Neural cell (in vitro differentiated cells): Measurements from ENCODE around the gene COLEC11. TPM values are rescaled to one million over a fixed set of nuclear protein-coding genes. Genes with fewer than 3 reads are reported as not detected.

Source experiments
- H2AFZ ChIP-seq: fragments of 200-600, 300-800 bp; sonication (generic), shearing (Covaris generic); 2 replicates; pipeline ENCODE4 v1.6.0; 2014; ENCODE audit warnings: low read depth, mild to moderate bottlenecking, antibody characterized with exemption, low read length, moderate library complexity
- H3F3A ChIP-seq: fragments of 200-600 bp; shearing (Covaris generic); 2 replicates; pipeline ENCODE4 v1.6.1; 2016; ENCODE audit warnings: mild to moderate bottlenecking, moderate library complexity, mixed read lengths, antibody characterized with exemption, low read length; ENCODE audit not compliant: insufficient read depth, poor library complexity, severe bottlenecking
- H3K27ac ChIP-seq: fragments of 200-600, 300-800 bp; sonication (generic), shearing (Covaris generic); 2 replicates; pipeline ENCODE4 v1.5.1; 2014; ENCODE audit warnings: mild to moderate bottlenecking, low read length, moderate library complexity
- H3K27me3 ChIP-seq: fragments of 300-800, 200-600 bp; sonication (generic), shearing (Covaris generic); 2 replicates; pipeline ENCODE4 v1.6.0; 2014; ENCODE audit warnings: mild to moderate bottlenecking, low read depth, low read length, moderate library complexity; ENCODE audit not compliant: insufficient read depth
- H3K36me3 ChIP-seq: fragments of 300-800, 200-600 bp; sonication (generic), shearing (Covaris generic); 2 replicates; pipeline ENCODE4 v1.5.1; 2014; ENCODE audit warnings: mild to moderate bottlenecking, antibody characterized with exemption, low read length, moderate library complexity; ENCODE audit not compliant: insufficient read depth
- H3K4me2 ChIP-seq: fragments of 300-800, 200-600 bp; sonication (generic), shearing (Covaris generic); 2 replicates; pipeline ENCODE4 v1.6.0; 2014; ENCODE audit warnings: mild to moderate bottlenecking, low read length
- H3K4me3 ChIP-seq: fragments of 300-800, 200-600 bp; sonication (generic), shearing (Covaris generic); 2 replicates; pipeline ENCODE4 v1.5.1; 2014; ENCODE audit warnings: mild to moderate bottlenecking, low read length, moderate library complexity
- H3K79me2 ChIP-seq: fragments of 200-600 bp; shearing (Covaris generic); replicated peaks from 2 replicates; pipeline ENCODE4 v1.6.0; 2014; ENCODE audit warnings: mild to moderate bottlenecking, low read length, moderate library complexity; ENCODE audit not compliant: insufficient read depth
- H3K9ac ChIP-seq: fragments of 300-800, 200-600 bp; sonication (generic), shearing (Covaris generic); 2 replicates; pipeline ENCODE4 v1.6.1; 2016; ENCODE audit warnings: mild to moderate bottlenecking, low read length, mixed read lengths
- H3K9me2 ChIP-seq: fragments of 200-600 bp; shearing (Covaris generic); 2 replicates; pipeline ENCODE4 v1.6.1; 2016; ENCODE audit warnings: mild to moderate bottlenecking, low read length, mixed read lengths; ENCODE audit not compliant: insufficient read depth
- H3K9me3 ChIP-seq: fragments of 200-600, 300-800 bp; sonication (generic), shearing (Covaris generic); 2 replicates; pipeline ENCODE4 v1.6.1; 2016; ENCODE audit warnings: mild to moderate bottlenecking, mixed run types, low read length, moderate library complexity, mixed read lengths
- H4K20me1 ChIP-seq: fragments of 200-600 bp; shearing (Covaris generic); 2 replicates; pipeline ENCODE4 v1.6.1; 2016; ENCODE audit warnings: mild to moderate bottlenecking, mixed run types; ENCODE audit not compliant: insufficient read depth
- CTCF ChIP-seq: fragments of 450-650 bp; IDR thresholded peaks from 2 replicates; pipeline ENCODE4 v1.5.1; 2014; ENCODE audit warnings: antibody characterized with exemption, mild to moderate bottlenecking, moderate library complexity; ENCODE audit not compliant: poor library complexity, severe bottlenecking
- EP300 ChIP-seq: fragments of 450-650 bp; conservative IDR thresholded peaks from 2 replicates; pipeline ENCODE4 v1.6.1; 2014; ENCODE audit warnings: antibody characterized with exemption, mild to moderate bottlenecking, moderate library complexity; ENCODE audit not compliant: poor library complexity, severe bottlenecking
- EZH2 ChIP-seq: fragments of 200-600, 300-800 bp; shearing (Covaris generic), sonication (generic); IDR thresholded peaks from 2 replicates; pipeline ENCODE4 v1.6.1; 2014; ENCODE audit warnings: antibody characterized with exemption, low read length, borderline replicate concordance, mild to moderate bottlenecking; ENCODE audit not compliant: insufficient read depth, poor library complexity, severe bottlenecking
- MXI1 ChIP-seq: fragments of 450-650 bp; conservative IDR thresholded peaks from 2 replicates; pipeline ENCODE4 v1.6.1; 2014; ENCODE audit warnings: antibody characterized with exemption, mild to moderate bottlenecking; ENCODE audit not compliant: poor library complexity, severe bottlenecking
- POLR2AphosphoS5 ChIP-seq: IDR thresholded peaks from 2 replicates; pipeline ENCODE4 v1.6.1; 2012
- RAD21 ChIP-seq: fragments of 450-650 bp; conservative IDR thresholded peaks from 2 replicates; pipeline ENCODE4 v1.6.1; 2014; ENCODE audit warnings: antibody characterized with exemption, mild to moderate bottlenecking, moderate library complexity
- SMC3 ChIP-seq: fragments of 450-650 bp; conservative IDR thresholded peaks from 2 replicates; pipeline ENCODE4 v1.6.1; 2014; ENCODE audit warnings: antibody characterized with exemption, mild to moderate bottlenecking, moderate library complexity; ENCODE audit not compliant: poor library complexity
- TAF1 ChIP-seq: IDR thresholded peaks from 2 replicates; pipeline ENCODE4 v1.6.1; 2012; ENCODE audit warnings: low read depth
- polyA plus RNA-seq: library from polyadenylated mRNA; depleted of rRNA; stranded (reverse); fragments of >200 nt; gene quantifications from 2 replicates; pipeline ENCODE4 v1.2.3, GENCODE V29; 2014
- TF ChIP-seq, protein P1 (sequence below): IDR thresholded peaks from 2 replicates; pipeline ENCODE4 v1.6.1; 2012; ENCODE audit warnings: borderline replicate concordance

COLEC11 gene
- polyA plus RNA-seq, 1 donor from 2014 or later, result 4.0 TPM

DNA sequence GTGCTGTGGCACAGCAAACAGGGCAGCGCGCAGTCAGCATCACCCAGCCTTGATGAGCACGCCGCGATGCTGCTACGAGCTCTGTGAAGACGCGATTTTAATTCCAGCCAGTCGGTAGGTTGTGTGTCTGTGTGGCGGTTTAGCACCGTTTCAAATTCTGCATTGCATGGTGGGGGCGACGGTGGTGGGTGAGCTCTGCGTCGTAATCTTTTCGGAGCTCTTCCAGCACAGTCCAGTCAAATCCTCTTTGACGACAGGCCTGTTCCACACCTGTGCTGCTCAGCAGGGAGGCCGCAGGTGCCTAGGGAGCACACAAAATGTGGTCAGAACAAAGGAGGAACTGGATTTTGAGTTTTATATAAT is 71.7 kb downstream of the COLEC11 start:
- no peak for TF ChIP-seq RAD21
- no peak for TF ChIP-seq CTCF
- TF ChIP-seq SMC3, result no peak
- TF ChIP-seq, protein P1, sequence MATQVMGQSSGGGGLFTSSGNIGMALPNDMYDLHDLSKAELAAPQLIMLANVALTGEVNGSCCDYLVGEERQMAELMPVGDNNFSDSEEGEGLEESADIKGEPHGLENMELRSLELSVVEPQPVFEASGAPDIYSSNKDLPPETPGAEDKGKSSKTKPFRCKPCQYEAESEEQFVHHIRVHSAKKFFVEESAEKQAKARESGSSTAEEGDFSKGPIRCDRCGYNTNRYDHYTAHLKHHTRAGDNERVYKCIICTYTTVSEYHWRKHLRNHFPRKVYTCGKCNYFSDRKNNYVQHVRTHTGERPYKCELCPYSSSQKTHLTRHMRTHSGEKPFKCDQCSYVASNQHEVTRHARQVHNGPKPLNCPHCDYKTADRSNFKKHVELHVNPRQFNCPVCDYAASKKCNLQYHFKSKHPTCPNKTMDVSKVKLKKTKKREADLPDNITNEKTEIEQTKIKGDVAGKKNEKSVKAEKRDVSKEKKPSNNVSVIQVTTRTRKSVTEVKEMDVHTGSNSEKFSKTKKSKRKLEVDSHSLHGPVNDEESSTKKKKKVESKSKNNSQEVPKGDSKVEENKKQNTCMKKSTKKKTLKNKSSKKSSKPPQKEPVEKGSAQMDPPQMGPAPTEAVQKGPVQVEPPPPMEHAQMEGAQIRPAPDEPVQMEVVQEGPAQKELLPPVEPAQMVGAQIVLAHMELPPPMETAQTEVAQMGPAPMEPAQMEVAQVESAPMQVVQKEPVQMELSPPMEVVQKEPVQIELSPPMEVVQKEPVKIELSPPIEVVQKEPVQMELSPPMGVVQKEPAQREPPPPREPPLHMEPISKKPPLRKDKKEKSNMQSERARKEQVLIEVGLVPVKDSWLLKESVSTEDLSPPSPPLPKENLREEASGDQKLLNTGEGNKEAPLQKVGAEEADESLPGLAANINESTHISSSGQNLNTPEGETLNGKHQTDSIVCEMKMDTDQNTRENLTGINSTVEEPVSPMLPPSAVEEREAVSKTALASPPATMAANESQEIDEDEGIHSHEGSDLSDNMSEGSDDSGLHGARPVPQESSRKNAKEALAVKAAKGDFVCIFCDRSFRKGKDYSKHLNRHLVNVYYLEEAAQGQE, result no peak
- no peak overlapping the region for H3K9ac ChIP-seq
- H3K27me3 ChIP-seq, result no peaks in the 10 kb centered on the region
- H3K4me2 ChIP-seq, result no peak overlapping the region
- H3K9me3 ChIP-seq, result no peaks in the 10 kb centered on the region
- H2AFZ ChIP-seq, result no peak overlapping the region
- no peaks in the 10 kb centered on the region for H3K79me2 ChIP-seq
- H3K9me2 ChIP-seq, result no peaks in the 10 kb centered on the region
- no peaks in the 10 kb centered on the region for H3K36me3 ChIP-seq
- H3K27ac ChIP-seq, result no peak overlapping the region
- no peak overlapping the region for H3K4me3 ChIP-seq
- H4K20me1 ChIP-seq, result no peaks in the 10 kb centered on the region
- no peaks in the 10 kb centered on the region for H3F3A ChIP-seq

DNA sequence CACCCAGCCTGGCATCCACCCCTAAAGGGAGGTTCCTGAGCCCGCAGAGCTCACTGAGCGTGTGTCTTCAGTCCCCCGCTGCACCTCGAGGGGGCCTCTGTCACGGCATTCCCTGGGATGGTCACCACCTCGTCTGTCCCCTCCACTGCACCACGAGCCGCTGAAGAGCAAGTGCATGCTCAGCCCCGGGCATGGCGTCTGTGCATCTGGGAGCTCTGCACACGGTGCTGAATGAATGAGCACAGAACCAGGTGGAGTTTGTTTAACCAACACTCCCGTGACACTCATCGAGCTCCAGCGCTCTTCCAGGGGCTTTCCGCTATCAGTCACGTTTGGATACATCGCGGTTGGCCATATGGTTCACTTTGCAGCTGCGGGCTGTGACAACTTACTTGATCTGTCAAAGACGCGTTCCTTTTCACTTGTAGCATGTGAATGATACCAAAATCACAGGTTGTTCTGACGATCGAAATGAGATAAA is 72.3 kb downstream of the COLEC11 start:
- no peaks in the 10 kb centered on the region for H3F3A ChIP-seq
- H3K9ac ChIP-seq, result no peak overlapping the region
- no peak overlapping the region for H3K27ac ChIP-seq
- TF ChIP-seq POLR2AphosphoS5 (peak; percentile 23), CTCF (no peak), MXI1 (no peak)
- no peaks in the 10 kb centered on the region for H3K9me3 ChIP-seq
- H3K27me3 ChIP-seq, result no peaks in the 10 kb centered on the region
- H3K36me3 ChIP-seq, result no peaks in the 10 kb centered on the region
- H3K9me2 ChIP-seq, result no peaks in the 10 kb centered on the region
- H3K4me2 ChIP-seq, result no peak overlapping the region
- H3K4me3 ChIP-seq, result no peak overlapping the region
- H2AFZ ChIP-seq, result no peak overlapping the region
- no peaks in the 10 kb centered on the region for H4K20me1 ChIP-seq
- H3K79me2 ChIP-seq, result no peaks in the 10 kb centered on the region

GRCh38 chr2:3669656-3670055 is 74.7 kb downstream of the COLEC11 start:
- Histone ChIP-seq H3K27me3 (no peaks in the 10 kb centered on the region), H3F3A (no peaks in the 10 kb centered on the region), H3K9ac (no peak overlapping the region), H3K4me2 (no peak overlapping the region), H2AFZ (no peak overlapping the region), H3K79me2 (no peaks in the 10 kb centered on the region), H3K9me2 (no peaks in the 10 kb centered on the region), H4K20me1 (no peaks in the 10 kb centered on the region), H3K4me3 (no peak overlapping the region), H3K36me3 (no peaks in the 10 kb centered on the region), H3K9me3 (no peaks in the 10 kb centered on the region), H3K27ac (no peak overlapping the region)
- no peak for TF ChIP-seq SMC3
- TF ChIP-seq, protein P1, result no peak
- TF ChIP-seq TAF1, result no peak
- no peak for TF ChIP-seq POLR2AphosphoS5
- no peak for TF ChIP-seq RAD21
- no peak for TF ChIP-seq EZH2
- no peak for TF ChIP-seq EP300
- TF ChIP-seq CTCF, result no peak
